A549 (cell line): Measurements from ENCODE around the gene LRRC28. TPM values are rescaled to one million over a fixed set of nuclear protein-coding genes. Genes with fewer than 3 reads are reported as not detected.

Source experiments
- ATAC-seq, 2 experiments: fragments of 200-7000 bp in 1 of 2; fragments of >200 bp in 1 of 2; cut with Nextera tagmentation in 1 of 2; cut with Tn5 transposase in 1 of 2; 3 replicates each; pipeline versions ENCODE4 v1.8.0 to v1.9.1; 2018 to 2020; ENCODE audit warnings: mild to moderate bottlenecking in 1 of 2, moderate library complexity in 1 of 2
- CTCF ChIA-PET: fragments of 300-600 bp; sonication (Branson Sonifier 250); formaldehyde crosslinking; extraction: SDS; loops from one replicate; lab custom pipeline; 2021; ENCODE audit warnings: antibody characterized with exemption, inconsistent platforms; lab: Yijun Ruan, JAX
- POLR2A ChIA-PET: fragments of 350-600 bp; formaldehyde crosslinking; extraction: SDS; loops from one replicate; lab custom pipeline; 2021; ENCODE audit warnings: antibody characterized with exemption, inconsistent platforms; lab: Yijun Ruan, JAX
- DNase-seq, 2 experiments: peaks; one replicate each; pipeline versions ENCODE4 v3.0.0 to v3.0.0-alpha.2; 2011 to 2016; ENCODE audit warnings: low read depth in 1 of 2, low spot score in 1 of 2
- FAIRE-seq: peaks from 2 replicates; lab custom pipeline; 2011; peaks lifted over from hg19 to GRCh38; lab: Jason Lieb, UNC
- H3K27ac ChIP-seq, 2 experiments: fragments of >200 bp; sonication (Bioruptor Twin); formaldehyde crosslinking; 3 replicates each; pipeline ENCODE4 v1.5.1; 2016 to 2017
- H3K4me1 ChIP-seq: fragments of >200 bp; sonication (Bioruptor Twin); formaldehyde crosslinking; 3 replicates; pipeline ENCODE4 v1.6.1; 2016
- H3K4me2 ChIP-seq: fragments of >200 bp; sonication (Bioruptor Twin); formaldehyde crosslinking; 3 replicates; pipeline ENCODE4 v1.6.1; 2016
- H3K4me3 ChIP-seq: fragments of >200 bp; sonication (Bioruptor Twin); formaldehyde crosslinking; 3 replicates; pipeline ENCODE4 v1.5.1; 2016
- H3K9me3 ChIP-seq: fragments of >200 bp; sonication (Bioruptor Twin); formaldehyde crosslinking; 3 replicates; pipeline ENCODE4 v1.6.1; 2016
- BHLHE40 ChIP-seq: IDR thresholded peaks from 2 replicates; pipeline ENCODE4 v1.6.1; 2012; ENCODE audit warnings: low read depth, low read length, inconsistent platforms
- CBX2 ChIP-seq: fragments of 200-600 bp; sonication (generic); IDR thresholded peaks from 2 replicates; pipeline ENCODE4 v1.6.1; 2016; ENCODE audit warnings: low read depth, mild to moderate bottlenecking, borderline replicate concordance
- EP300 ChIP-seq, 2 experiments: fragments of >200 bp; sonication (Bioruptor Twin); formaldehyde crosslinking; IDR thresholded peaks; 2 replicates in 1 of 2; 3 replicates in 1 of 2; pipeline ENCODE4 v1.6.1; 2016 to 2017
- ESRRA ChIP-seq: fragments of 150-350 bp; IDR thresholded peaks from 2 replicates; pipeline ENCODE4 v1.6.1; 2014; ENCODE audit warnings: mild to moderate bottlenecking, low read length, borderline replicate concordance
- FOSB ChIP-seq: fragments of 250-450 bp; sonication (Bioruptor Pico); IDR thresholded peaks from 2 replicates; pipeline ENCODE4 v1.5.0; 2020; ENCODE audit warnings: mild to moderate bottlenecking, moderate library complexity
- FOSL2 ChIP-seq, 2 experiments: fragments of 450-650 bp in 1 of 2; fragments of >200 bp in 1 of 2; sonication (Bioruptor Twin) in 1 of 2; formaldehyde crosslinking; IDR thresholded peaks; 2 replicates each; pipeline versions ENCODE4 v1.5.0 to v1.6.1; 2016 to 2020; ENCODE audit warnings: mild to moderate bottlenecking in 1 of 2, moderate library complexity in 1 of 2
- HOXA7 ChIP-seq: fragments of 250-450 bp; sonication (Bioruptor Pico); IDR thresholded peaks from 2 replicates; pipeline ENCODE4 v1.5.0; 2020; ENCODE audit warnings: mild to moderate bottlenecking, moderate library complexity
- HOXB5 ChIP-seq: fragments of 250-450 bp; sonication (Bioruptor Pico); IDR thresholded peaks from 2 replicates; pipeline ENCODE4 v1.5.0; 2020; ENCODE audit warnings: mild to moderate bottlenecking, moderate library complexity
- JUN ChIP-seq, 2 experiments: fragments of >200 bp; sonication (Bioruptor Twin); formaldehyde crosslinking; IDR thresholded peaks; 2 replicates in 1 of 2; 3 replicates in 1 of 2; pipeline ENCODE4 v1.6.1; 2016 to 2017
- KDM1A ChIP-seq: fragments of 200-600 bp; sonication (generic); IDR thresholded peaks from 2 replicates; pipeline ENCODE4 v1.6.1; 2016; ENCODE audit warnings: low read depth, mild to moderate bottlenecking
- NPAS2 ChIP-seq: fragments of 250-450 bp; sonication (Bioruptor Pico); IDR thresholded peaks from 2 replicates; pipeline ENCODE4 v1.8.0; 2022; ENCODE audit warnings: mild to moderate bottlenecking, moderate library complexity, borderline replicate concordance
- PHF8 ChIP-seq: fragments of 200-600 bp; sonication (generic); IDR thresholded peaks from 2 replicates; pipeline ENCODE4 v1.6.1; 2016; ENCODE audit warnings: low read depth, mild to moderate bottlenecking, antibody characterized with exemption, moderate library complexity, borderline replicate concordance
- RAD21 ChIP-seq, 2 experiments: fragments of >200 bp in 1 of 2; sonication (Bioruptor Twin) in 1 of 2; formaldehyde crosslinking in 1 of 2; IDR thresholded peaks in 1 of 2; conservative IDR thresholded peaks in 1 of 2; 2 replicates in 1 of 2; 3 replicates in 1 of 2; pipeline ENCODE4 v1.6.1; 2012 to 2018; ENCODE audit warnings: inconsistent platforms in 1 of 2
- RARB ChIP-seq: fragments of 250-450 bp; sonication (Bioruptor Pico); IDR thresholded peaks from 2 replicates; pipeline ENCODE4 v1.8.0; 2021; ENCODE audit warnings: mild to moderate bottlenecking, moderate library complexity
- RNF2 ChIP-seq: fragments of 200-600 bp; sonication (generic); IDR thresholded peaks from 2 replicates; pipeline ENCODE4 v1.6.1; 2016; ENCODE audit warnings: low read depth, mild to moderate bottlenecking, antibody characterized with exemption, moderate library complexity, borderline replicate concordance
- SREBF2 ChIP-seq: fragments of 450-650 bp; IDR thresholded peaks from 2 replicates; pipeline ENCODE4 v1.6.1; 2014; ENCODE audit warnings: mild to moderate bottlenecking, moderate library complexity
- TFCP2L1 ChIP-seq: fragments of 250-450 bp; sonication (Bioruptor Pico); IDR thresholded peaks from 2 replicates; pipeline ENCODE4 v1.5.0; 2021; ENCODE audit warnings: mild to moderate bottlenecking
- TP53 ChIP-seq: fragments of 250-450 bp; sonication (Bioruptor Pico); IDR thresholded peaks from 2 replicates; pipeline ENCODE4 v1.5.0; 2021; ENCODE audit warnings: mild to moderate bottlenecking, moderate library complexity
- ZC3H11A ChIP-seq: fragments of 450-650 bp; IDR thresholded peaks from 2 replicates; pipeline ENCODE4 v1.6.1; 2014; ENCODE audit warnings: antibody characterized with exemption, mild to moderate bottlenecking
- ZFP36 ChIP-seq: fragments of 450-650 bp; IDR thresholded peaks from 2 replicates; pipeline ENCODE4 v1.6.1; 2014; ENCODE audit warnings: borderline replicate concordance; ENCODE audit not compliant: partially characterized antibody
- WGBS: methylation state at CpG from one replicate; pipeline ENCODE4 v1.1.6; 2017; ENCODE audit errors: missing lambda C conversion rate; 5-methylcytosine and 5-hydroxymethylcytosine counted together
- polyA plus RNA-seq, 4 experiments: library from polyadenylated mRNA; depleted of rRNA in 3 of 4; stranded (reverse); fragments of >200 nt; fragmentation: RNase III in 1 of 4; extraction: RNeasy Plus Mini Kit Qiagen cat#74134 plus additional on column Dnase treatment in 1 of 4; gene quantifications; 2 replicates in 3 of 4; 3 replicates in 1 of 4; pipeline ENCODE4 v1.2.3, GENCODE V29; 2011 to 2017
- TF ChIP-seq, protein P1 (sequence below): IDR thresholded peaks from 2 replicates; pipeline ENCODE4 v1.6.1; 2012; ENCODE audit warnings: low read depth, borderline replicate concordance
- TF ChIP-seq, protein P2 (sequence below): fragments of 250-450 bp; sonication (Bioruptor Pico); IDR thresholded peaks from 2 replicates; pipeline ENCODE4 v1.5.0; 2021; ENCODE audit warnings: mild to moderate bottlenecking, moderate library complexity, borderline replicate concordance
- TF ChIP-seq, protein P3 (sequence below): fragments of 450-650 bp; IDR thresholded peaks from 2 replicates; pipeline ENCODE4 v1.6.1; 2014; ENCODE audit warnings: antibody characterized with exemption
- TF ChIP-seq, protein P4 (sequence below): IDR thresholded peaks from 2 replicates; pipeline ENCODE4 v1.6.1; 2012
- TF ChIP-seq, protein P5 (sequence below): fragments of 150-350 bp; IDR thresholded peaks from 2 replicates; pipeline ENCODE4 v1.6.1; 2014; ENCODE audit warnings: low read depth, mild to moderate bottlenecking, low read length
- TF ChIP-seq, protein P6 (sequence below): fragments of >200 bp; sonication (Bioruptor Twin); formaldehyde crosslinking; IDR thresholded peaks from 3 replicates; pipeline ENCODE4 v1.5.1; 2016
- TF ChIP-seq, protein P7 (sequence below): fragments of >200 bp; sonication (Bioruptor Twin); formaldehyde crosslinking; IDR thresholded peaks from 2 replicates; pipeline ENCODE4 v1.6.1; 2016

The LRRC28 gene
- polyA plus RNA-seq, 2 of the 4 experiments (the other 2 are of a cell fraction) = 19.6 to 62.4 TPM

DNA sequence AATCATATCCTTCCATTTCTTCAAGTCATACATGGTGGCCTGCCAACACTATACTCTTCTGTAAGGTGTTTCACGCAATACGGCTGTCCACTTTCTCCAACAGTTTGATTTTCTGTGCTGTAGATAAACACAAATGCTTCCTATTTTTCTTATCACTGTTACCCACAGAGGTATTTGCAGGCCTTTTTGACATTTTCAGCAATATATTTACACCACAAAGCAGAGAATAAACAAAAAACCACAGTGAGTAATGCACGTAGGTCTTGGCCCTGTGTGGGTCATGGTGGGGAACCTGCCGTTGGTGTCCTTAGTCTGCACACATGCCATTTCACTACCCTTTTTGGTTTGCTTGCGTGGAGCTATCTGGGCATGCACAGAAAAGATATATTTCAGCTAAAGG is 59.5 kb downstream of the LRRC28 start:
- DNase-seq (no peak), ATAC-seq (no peak), FAIRE-seq (no peak)
- ChIA-PET POLR2A (no interaction called here), CTCF (interaction anchor here (1.1 to 3.1 kb wide), 4 partner anchors 10 to 38 kb away, joined by 3 to 10 read pairs (median 4); no protein-coding TSS in a partner anchor)
- Histone ChIP-seq H3K4me1 (peaks cover 20% of the 10 kb centered on the region), H3K9me3 (peaks cover 21% of the 10 kb centered on the region), H3K4me3 (no peak overlapping the region), H3K27ac (no peak overlapping the region), H3K4me2 (no peak overlapping the region)
- no peak for TF ChIP-seq EP300 (IDR thresholded peaks at IDR 0.05)
- TF ChIP-seq, protein P1, sequence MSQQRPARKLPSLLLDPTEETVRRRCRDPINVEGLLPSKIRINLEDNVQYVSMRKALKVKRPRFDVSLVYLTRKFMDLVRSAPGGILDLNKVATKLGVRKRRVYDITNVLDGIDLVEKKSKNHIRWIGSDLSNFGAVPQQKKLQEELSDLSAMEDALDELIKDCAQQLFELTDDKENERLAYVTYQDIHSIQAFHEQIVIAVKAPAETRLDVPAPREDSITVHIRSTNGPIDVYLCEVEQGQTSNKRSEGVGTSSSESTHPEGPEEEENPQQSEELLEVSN = no peak
- no peak for TF ChIP-seq ZC3H11A
- TF ChIP-seq, protein P2, sequence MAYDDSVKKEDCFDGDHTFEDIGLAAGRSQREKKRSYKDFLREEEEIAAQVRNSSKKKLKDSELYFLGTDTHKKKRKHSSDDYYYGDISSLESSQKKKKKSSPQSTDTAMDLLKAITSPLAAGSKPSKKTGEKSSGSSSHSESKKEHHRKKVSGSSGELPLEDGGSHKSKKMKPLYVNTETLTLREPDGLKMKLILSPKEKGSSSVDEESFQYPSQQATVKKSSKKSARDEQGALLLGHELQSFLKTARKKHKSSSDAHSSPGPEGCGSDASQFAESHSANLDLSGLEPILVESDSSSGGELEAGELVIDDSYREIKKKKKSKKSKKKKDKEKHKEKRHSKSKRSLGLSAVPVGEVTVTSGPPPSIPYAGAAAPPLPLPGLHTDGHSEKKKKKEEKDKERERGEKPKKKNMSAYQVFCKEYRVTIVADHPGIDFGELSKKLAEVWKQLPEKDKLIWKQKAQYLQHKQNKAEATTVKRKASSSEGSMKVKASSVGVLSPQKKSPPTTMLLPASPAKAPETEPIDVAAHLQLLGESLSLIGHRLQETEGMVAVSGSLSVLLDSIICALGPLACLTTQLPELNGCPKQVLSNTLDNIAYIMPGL = no peak
- no peak for TF ChIP-seq BHLHE40
- TF ChIP-seq FOSL2 (IDR thresholded peaks at IDR 0.05) = no peak
- no peak for TF ChIP-seq FOSL2 (CRISPR knock-in tag; IDR thresholded peaks at IDR 0.05)
- TF ChIP-seq TP53 (CRISPR knock-in tag) = no peak
- TF ChIP-seq, protein P3, sequence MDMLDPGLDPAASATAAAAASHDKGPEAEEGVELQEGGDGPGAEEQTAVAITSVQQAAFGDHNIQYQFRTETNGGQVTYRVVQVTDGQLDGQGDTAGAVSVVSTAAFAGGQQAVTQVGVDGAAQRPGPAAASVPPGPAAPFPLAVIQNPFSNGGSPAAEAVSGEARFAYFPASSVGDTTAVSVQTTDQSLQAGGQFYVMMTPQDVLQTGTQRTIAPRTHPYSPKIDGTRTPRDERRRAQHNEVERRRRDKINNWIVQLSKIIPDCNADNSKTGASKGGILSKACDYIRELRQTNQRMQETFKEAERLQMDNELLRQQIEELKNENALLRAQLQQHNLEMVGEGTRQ = no peak
- no peak for TF ChIP-seq ZFP36
- WGBS = 88% methylated on average over 5 of the region's 5 CpGs

DNA sequence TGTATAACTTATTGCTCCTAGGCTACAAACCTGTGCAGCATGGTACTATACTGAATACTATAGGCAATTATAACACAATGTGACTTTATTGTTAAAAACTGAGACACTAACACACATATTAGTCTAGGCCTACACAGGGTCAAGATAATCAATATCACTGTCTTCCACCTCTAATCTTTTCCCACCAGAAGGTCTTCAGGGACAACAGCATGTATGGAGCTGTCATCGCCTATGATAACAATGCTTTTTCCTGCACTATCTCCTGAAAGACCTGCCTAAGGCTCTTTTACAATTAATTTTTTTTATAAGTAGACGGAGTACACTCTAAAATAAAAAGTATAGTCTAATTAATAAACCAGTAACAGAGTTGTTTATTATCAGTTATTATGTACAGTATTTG is 60.9 kb downstream of the LRRC28 start:
- Histone ChIP-seq H3K9me3 (peaks cover 21% of the 10 kb centered on the region), H3K4me1 (peaks cover 5% of the 10 kb centered on the region), H3K27ac (no peak overlapping the region), H3K4me3 (no peak overlapping the region), H3K4me2 (no peak overlapping the region)
- no peak for TF ChIP-seq KDM1A
- TF ChIP-seq CBX2 = no peak
- TF ChIP-seq, protein P4, sequence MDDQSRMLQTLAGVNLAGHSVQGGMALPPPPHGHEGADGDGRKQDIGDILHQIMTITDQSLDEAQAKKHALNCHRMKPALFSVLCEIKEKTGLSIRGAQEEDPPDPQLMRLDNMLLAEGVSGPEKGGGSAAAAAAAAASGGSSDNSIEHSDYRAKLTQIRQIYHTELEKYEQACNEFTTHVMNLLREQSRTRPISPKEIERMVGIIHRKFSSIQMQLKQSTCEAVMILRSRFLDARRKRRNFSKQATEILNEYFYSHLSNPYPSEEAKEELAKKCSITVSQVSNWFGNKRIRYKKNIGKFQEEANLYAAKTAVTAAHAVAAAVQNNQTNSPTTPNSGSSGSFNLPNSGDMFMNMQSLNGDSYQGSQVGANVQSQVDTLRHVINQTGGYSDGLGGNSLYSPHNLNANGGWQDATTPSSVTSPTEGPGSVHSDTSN = no peak
- TF ChIP-seq, protein P5, sequence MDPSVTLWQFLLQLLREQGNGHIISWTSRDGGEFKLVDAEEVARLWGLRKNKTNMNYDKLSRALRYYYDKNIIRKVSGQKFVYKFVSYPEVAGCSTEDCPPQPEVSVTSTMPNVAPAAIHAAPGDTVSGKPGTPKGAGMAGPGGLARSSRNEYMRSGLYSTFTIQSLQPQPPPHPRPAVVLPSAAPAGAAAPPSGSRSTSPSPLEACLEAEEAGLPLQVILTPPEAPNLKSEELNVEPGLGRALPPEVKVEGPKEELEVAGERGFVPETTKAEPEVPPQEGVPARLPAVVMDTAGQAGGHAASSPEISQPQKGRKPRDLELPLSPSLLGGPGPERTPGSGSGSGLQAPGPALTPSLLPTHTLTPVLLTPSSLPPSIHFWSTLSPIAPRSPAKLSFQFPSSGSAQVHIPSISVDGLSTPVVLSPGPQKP = no peak
- no peak for TF ChIP-seq NPAS2
- TF ChIP-seq HOXB5 (CRISPR knock-in tag) = no peak
- TF ChIP-seq RAD21 (conservative IDR thresholded peaks at IDR 0.05 in 1 of 2, IDR thresholded peaks at IDR 0.05 in 1 of 2) = no peak
- no peak for TF ChIP-seq FOSB (CRISPR knock-in tag)
- no peak for TF ChIP-seq TFCP2L1 (CRISPR knock-in tag)
- no peak for TF ChIP-seq FOSL2 (IDR thresholded peaks at IDR 0.05)
- TF ChIP-seq FOSL2 (CRISPR knock-in tag; IDR thresholded peaks at IDR 0.05) = no peak
- TF ChIP-seq PHF8 = no peak
- no peak for TF ChIP-seq RNF2
- no peak for TF ChIP-seq ESRRA
- TF ChIP-seq RARB (CRISPR knock-in tag) = no peak
- TF ChIP-seq, protein P6, sequence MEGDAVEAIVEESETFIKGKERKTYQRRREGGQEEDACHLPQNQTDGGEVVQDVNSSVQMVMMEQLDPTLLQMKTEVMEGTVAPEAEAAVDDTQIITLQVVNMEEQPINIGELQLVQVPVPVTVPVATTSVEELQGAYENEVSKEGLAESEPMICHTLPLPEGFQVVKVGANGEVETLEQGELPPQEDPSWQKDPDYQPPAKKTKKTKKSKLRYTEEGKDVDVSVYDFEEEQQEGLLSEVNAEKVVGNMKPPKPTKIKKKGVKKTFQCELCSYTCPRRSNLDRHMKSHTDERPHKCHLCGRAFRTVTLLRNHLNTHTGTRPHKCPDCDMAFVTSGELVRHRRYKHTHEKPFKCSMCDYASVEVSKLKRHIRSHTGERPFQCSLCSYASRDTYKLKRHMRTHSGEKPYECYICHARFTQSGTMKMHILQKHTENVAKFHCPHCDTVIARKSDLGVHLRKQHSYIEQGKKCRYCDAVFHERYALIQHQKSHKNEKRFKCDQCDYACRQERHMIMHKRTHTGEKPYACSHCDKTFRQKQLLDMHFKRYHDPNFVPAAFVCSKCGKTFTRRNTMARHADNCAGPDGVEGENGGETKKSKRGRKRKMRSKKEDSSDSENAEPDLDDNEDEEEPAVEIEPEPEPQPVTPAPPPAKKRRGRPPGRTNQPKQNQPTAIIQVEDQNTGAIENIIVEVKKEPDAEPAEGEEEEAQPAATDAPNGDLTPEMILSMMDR = no peak
- TF ChIP-seq HOXA7 (CRISPR knock-in tag) = no peak
- TF ChIP-seq, protein P7, sequence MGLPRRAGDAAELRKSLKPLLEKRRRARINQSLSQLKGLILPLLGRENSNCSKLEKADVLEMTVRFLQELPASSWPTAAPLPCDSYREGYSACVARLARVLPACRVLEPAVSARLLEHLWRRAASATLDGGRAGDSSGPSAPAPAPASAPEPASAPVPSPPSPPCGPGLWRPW = no peak
- TF ChIP-seq SREBF2 = no peak
- TF ChIP-seq JUN (IDR thresholded peaks at IDR 0.05) = no peak
- no peak for FAIRE-seq
- ChIA-PET POLR2A (no interaction called here), CTCF (no interaction called here)
- no peak for DNase-seq
- 90% methylated on average over 2 of the region's 2 CpGs for WGBS
- ATAC-seq = no peak
